HG03108 (cell line): Measurements from ENCODE around the gene OCA2.
"Not testable (repeated sequence)": the region's sequence is repeated elsewhere in the genome, so short reads cannot be mapped to it uniquely, and the experiment has no call there.

ENCODE experiments used
- ATAC-seq: cut with Tn5 transposase; IDR thresholded peaks from one replicate; pipeline ENCODE4 v1.9.1; 2021; ENCODE audit warnings: moderate library complexity; ENCODE audit not compliant: unreplicated experiment

Gene OCA2

DNA sequence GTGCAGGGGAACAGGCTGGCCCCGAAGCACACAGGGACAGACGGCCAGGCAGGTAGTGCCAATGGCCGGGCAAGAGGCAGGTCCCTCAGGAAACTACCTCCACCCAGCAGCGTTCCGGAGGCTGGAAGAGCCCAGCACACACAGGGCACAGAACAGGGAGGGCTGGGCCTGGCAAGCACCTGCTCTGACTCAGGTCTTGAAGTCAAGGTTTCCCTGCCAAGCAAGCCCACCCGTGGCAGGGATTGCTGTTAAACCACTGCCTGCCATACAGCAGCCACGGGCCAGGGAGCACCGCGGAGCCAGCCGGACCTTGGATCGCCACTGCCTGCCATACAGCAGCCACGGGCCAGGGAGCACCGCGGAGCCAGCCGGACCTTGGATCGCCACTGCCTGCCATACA is 22.5 kb upstream of the OCA2 start:
- not testable (repeated sequence) for ATAC-seq

DNA sequence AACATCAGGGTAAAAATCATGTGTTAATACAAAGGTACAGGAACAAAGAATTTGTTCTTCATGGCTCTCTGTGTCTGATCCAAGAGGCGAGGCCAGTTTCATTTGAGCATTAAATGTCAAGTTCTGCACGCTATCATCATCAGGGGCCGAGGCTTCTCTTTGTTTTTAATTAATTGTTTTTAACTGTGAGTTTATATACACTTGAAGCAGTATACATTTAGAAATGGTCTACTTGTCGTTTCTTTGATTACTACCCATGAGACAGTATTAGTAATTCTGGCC is 21.2 kb upstream of the OCA2 start:
- no peak for ATAC-seq

DNA sequence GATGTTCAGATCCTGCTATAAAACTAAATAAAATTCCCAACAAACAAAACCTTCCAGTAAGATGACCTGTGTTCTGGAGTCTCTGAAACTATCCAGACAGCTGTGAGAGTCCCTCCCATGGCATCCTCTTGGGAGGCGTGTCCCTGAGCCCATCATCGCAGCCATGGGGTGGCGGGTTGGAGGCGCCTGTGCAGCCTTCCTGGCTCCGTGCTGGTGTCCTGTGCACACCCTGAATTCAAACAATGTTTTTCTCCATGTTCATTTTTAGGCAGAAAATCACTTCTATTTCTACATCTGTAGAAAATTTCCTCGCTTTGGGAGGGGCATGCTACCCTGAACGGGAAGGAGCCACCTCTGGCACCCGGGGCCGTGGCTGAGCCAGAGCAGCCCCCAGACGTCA is 19.4 kb upstream of the OCA2 start:
- ATAC-seq: no peak

- ATAC-seq: no peak
These were observed 19.0 kb upstream of the OCA2 start for GRCh38 chr15:28118083-28118482.

- no peak for ATAC-seq
These were observed 18.4 kb upstream of the OCA2 start for GRCh38 chr15:28117432-28117990.

DNA sequence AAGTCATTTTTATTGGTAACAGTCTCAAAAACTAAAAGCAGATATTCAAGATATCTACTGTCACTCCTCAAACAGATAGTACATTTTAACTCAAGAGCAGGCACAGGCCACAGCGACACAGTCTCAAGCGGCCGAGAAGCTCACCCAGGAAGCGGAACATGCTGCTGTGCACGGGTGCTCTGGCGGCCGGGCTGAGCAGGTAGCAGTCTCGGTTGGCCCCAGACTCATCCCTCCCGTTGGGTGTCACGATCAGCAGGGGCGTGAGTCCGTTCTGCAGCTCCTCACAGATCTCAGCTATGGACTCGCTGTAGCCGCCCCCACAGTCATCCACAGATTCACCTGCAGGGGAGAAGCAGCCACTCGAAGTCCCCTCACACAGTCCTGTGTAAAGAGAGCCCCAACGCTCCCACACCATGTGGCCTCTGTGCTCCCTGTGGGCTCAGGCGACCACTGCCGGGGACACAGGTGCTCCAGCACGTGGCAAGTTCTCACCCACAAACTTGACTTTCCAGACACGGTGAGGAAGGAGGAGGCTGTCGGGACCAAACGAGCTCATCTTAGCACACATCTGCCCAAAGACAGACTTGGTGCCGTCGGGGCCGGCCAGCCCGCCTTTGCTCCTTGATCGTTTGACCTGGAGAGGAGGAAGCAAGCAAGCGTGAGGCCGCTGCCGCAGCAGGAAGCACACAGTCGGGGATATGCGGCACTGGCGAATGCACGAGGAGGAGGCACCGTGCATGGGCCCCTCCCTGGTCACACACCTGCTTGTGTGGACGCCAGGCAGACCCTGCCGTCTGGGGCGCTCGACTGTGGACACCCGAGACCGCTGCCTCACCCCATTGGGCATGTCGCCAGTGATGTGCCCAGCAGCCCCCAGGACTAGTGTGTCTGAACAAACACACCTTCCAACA is 17.7 kb upstream of the OCA2 start:
- ATAC-seq: no peak

DNA sequence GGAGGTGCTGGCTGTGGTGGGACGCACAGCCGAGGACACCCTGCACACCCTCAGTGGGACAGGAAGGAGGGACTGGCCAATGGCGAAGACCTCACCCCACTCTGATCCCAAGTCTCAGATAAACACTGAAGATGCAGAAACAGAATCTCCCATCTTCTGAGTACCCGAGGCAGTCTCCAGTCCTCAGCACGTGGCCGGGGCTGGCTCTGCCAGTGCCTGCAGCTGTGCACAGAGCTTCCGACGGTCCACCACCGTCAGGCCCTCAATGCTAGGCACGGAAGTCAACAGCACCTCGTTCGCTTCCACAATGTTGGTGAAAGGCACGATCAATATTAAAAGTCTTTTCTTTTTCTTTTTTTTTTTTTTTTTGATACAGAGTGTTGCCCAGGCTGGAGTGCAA is 16.8 kb upstream of the OCA2 start:
- no peak for ATAC-seq

DNA sequence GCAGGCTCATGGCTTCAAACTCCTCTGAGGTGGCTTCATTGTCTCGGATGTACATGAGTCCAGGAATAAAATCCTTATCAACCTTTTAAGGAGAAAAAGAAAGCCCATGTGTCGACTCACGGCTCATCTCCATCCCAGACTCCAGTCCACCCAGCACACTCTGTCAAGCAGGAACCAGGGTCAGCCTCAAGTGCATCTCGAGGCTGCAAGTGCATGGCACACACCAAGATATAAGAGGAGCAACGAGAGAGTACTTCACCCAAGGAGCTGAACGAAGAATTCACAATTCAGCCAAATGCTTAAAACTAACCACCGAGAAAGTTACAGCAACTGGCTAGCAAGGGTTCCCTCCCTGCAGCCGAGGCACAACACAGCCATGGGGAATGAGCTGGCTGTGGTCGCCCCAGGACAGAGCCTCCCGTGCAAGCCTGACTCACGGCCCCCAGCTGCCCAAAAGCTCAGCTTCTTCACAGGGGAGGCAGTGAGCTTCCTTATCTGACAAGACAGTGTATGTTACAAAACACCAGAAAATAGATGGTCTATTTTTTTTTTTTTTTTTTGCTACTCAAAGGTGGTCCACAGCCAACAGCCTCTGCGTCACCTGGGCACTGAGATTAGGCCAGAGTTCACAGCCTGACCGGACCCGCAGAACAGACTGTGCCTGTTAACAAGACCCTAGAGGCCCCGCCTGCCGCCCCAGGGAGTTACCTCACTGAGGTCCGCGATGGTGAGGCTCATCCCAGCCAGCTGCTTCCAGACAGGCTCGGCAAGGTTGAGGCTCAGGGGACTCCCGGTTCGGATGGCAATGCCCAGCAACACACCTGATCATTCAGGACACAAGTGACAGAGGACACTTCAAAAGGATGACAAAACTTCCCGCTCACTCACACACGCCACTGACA is 15.9 kb upstream of the OCA2 start:
- ATAC-seq: no peak

GRCh38 chr15:28114114-28114455 is 15.0 kb upstream of the OCA2 start:
- no peak for ATAC-seq

- ATAC-seq: no peak
These were observed 14.4 kb upstream of the OCA2 start for GRCh38 chr15:28113394-28114113.

GRCh38 chr15:28112962-28113361 is 13.8 kb upstream of the OCA2 start:
- no peak for ATAC-seq

DNA sequence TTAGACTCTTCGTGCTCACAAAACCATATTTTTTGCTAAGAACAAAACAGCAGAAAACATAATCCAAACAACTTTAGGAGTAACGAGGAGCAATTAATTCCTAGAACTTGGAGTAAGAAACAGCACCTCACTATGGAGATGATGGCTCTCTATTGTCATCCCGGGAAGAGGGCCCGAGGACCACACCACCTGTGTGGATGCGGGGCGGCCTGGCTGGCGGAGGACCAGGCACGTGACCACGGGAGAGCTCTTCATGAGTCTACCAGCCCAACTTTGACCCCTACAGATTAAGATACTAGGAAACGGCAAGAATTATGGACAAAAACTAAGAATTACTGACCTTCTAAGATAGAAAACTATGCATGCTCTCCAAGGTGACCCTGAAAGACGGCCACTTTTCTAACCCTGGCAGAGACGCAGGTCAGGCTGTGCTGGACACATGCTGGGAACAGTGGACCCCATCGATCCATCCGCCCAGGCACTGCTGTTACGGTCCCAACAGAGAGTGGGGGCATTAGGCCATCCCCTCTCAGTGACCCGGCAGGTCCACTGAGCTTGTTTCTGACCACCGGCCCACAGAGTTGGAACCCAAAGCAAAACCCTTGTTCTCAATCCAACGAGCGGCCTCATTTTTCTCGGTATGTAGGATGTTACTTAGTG is 13.1 kb upstream of the OCA2 start:
- ATAC-seq: no peak

DNA sequence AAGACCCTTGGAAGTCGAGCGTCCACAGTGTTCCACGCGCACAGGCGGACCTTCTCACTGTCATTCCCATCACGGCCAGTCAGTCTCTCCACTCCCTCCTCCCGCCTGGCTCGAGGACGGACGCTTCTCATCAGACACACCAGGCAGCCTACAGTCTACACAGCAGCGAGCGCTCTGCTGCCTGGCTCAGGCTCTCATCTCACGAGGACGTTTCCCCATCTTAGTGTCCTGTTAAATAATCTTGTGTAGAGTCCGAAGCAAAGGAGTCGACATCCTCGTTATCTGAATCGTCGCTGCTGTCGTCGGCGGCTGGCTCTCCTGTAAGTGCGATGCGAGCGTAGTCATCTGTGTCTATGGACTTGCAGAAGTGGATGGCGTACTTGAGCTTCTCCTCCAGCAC is 12.4 kb upstream of the OCA2 start:
- ATAC-seq: no peak

DNA sequence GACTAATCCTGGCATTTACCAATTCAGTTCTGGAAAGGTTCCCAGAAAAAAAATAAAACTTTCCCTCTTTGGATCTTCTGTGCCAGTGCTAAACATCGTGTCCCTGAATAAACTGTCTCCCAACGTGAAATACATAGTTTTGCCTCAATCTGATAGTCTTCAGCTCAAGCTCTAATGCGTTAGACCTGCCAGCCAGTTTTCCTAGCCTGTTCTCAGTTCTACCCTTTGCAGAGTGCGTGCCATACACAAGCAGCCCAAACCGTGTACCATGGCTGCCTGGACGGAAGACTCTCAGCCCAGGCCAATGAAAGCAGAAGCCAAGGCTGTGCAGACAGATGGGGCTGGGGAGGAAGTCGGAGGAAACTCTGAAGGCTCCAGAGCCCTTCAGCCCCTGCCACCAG is 11.4 kb upstream of the OCA2 start:
- ATAC-seq: no peak

DNA sequence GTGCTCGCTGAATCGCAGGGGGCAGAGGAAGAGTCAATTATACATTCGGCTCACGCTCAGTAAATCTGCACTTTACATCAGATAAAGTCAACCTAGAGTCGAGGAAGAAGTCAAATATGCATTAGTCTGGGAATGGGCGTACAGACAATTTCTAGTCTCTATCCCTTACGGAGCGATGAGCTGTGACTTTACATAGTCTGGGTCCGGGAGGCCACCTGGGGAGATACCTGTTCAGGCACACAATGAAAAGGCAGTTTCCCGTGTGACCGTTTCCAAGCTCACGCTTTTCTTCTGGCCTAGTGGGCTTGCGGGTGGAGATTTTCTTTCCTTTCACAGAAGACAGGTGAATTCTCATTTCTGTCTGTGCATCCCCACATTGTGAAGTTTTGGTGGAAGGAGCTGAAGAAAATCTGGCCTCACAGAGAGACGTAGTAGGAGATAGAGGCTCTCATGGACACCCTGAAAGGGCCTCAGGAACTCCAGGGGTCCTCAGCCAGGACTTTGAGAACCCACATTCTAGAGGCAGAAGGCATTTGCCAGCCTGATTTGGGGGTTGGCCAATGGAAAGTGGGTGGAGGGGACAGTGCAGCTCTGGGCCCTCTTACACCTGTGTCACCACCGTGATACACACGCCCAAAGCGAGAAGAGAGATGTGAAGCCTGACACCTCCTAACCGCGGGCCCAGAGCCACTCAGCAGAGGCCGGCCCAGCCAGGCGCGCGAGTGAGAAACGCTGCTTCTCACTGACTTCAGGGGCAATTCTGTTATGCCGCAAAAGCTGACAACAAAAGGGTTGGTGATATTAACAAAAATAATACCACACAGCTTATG is 10.7 kb upstream of the OCA2 start:
- ATAC-seq: no peak

GRCh38 chr15:28107904-28108275 is 8.8 kb upstream of the OCA2 start:
- ATAC-seq: no peak

- no peak for ATAC-seq
These were observed 8.2 kb upstream of the OCA2 start for GRCh38 chr15:28107111-28107903.

GRCh38 chr15:28106294-28107110 is 7.4 kb upstream of the OCA2 start:
- ATAC-seq: no peak
